ENCODE results near the gene PDE9A. TPM values are rescaled to one million over a fixed set of nuclear protein-coding genes. Genes with fewer than 3 reads are reported as not detected.

The PDE9A gene
- total and polyA plus RNA-seq, 9 donors = 3.9 to 11.3 (median 6.9) TPM

DNA sequence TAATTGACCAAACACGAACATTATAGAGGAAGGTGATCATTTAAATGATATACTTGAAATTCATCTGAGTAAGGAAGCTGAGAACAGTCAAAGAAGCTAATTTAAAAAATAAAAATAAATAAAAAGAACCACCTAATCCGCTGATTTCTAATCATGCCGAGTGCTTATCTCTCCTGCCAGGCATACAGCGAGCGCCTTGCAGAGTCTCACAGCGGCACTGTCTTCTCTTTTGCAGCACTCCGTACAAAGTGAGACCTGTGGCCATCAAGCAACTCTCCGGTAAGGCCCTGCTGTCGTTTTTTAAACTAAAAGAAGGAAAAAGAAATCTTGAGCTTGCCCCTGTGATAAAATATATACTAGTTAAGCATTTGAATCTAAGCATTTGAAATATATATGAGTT, 45.3 kb downstream of the PDE9A start:
- Histone ChIP-seq H3K9me3 (no peaks in the 10 kb centered on the region), H3K4me1 (ENCODE audit: insufficient read depth) (no peaks in the 10 kb centered on the region), H3K4me3 (no peak overlapping the region), H3K36me3 (no peaks in the 10 kb centered on the region), H3K27me3 (no peaks in the 10 kb centered on the region), H3K27ac (no peak overlapping the region)
- WGBS, 3 donors = 88 to 93% (median 91%) methylated on average over 9 of the region's 9 CpGs
- no peak for DNase-seq
- intact Hi-C loops (cut with DNase I) = no loop called here
- TF ChIP-seq POLR2A (IDR thresholded peaks at IDR 0.05) (no peak), EP300 (IDR thresholded peaks at IDR 0.05) (no peak), CTCF (IDR thresholded peaks at IDR 0.05) (no peak)

DNA sequence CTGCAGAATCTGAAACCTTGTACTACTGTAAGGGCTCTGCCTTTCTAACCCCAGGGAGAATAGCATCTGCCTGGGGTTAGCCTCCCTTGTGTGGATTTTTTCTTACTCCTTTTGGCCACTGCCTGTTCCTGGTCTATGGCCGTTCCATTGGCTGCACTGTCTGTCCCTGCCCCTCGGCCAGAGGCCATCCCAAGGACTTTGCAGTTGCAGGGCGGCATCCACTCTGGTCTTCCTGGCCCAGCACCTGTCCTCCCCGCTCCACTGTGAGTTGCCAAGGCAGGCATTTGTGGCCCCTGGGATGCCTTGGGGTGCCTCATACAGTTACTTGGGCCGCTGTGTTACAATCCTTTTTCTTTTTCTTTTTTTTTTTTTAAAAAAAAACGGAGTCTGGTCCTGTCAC, 45.8 kb downstream of the PDE9A start:
- no peak overlapping the region for H3K27ac ChIP-seq
- DNase-seq = no peak
- H3K4me1 ChIP-seq (ENCODE audit: insufficient read depth) = no peaks in the 10 kb centered on the region
- H3K36me3 ChIP-seq = no peaks in the 10 kb centered on the region
- no peaks in the 10 kb centered on the region for H3K27me3 ChIP-seq
- WGBS, 3 donors = 75 to 92% (median 90%) methylated on average over 6 of the region's 6 CpGs
- H3K4me3 ChIP-seq = no peak overlapping the region
- intact Hi-C loops (cut with DNase I) = no loop called here
- TF ChIP-seq EP300 (IDR thresholded peaks at IDR 0.05) (no peak), CTCF (IDR thresholded peaks at IDR 0.05) (no peak), POLR2A (IDR thresholded peaks at IDR 0.05) (no peak)
- H3K9me3 ChIP-seq = no peaks in the 10 kb centered on the region

- no peaks in the 10 kb centered on the region for H3K36me3 ChIP-seq
- no peak overlapping the region for H3K27ac ChIP-seq
- WGBS, 3 donors = 92 to 97% (median 96%) methylated on average over 7 of the region's 7 CpGs
- no peaks in the 10 kb centered on the region for H3K9me3 ChIP-seq
- H3K4me3 ChIP-seq = no peak overlapping the region
- H3K27me3 ChIP-seq = no peaks in the 10 kb centered on the region
- intact Hi-C loops (cut with DNase I) = no loop called here
- TF ChIP-seq CTCF (IDR thresholded peaks at IDR 0.05) = no peak
- TF ChIP-seq EP300 (IDR thresholded peaks at IDR 0.05) = no peak
- TF ChIP-seq POLR2A (IDR thresholded peaks at IDR 0.05) = no peak
- DNase-seq = no peak
- no peaks in the 10 kb centered on the region for H3K4me1 ChIP-seq (ENCODE audit: insufficient read depth)
Observed at GRCh38 chr21:42701706-42702456, 48.5 kb downstream of the PDE9A start.

DNA sequence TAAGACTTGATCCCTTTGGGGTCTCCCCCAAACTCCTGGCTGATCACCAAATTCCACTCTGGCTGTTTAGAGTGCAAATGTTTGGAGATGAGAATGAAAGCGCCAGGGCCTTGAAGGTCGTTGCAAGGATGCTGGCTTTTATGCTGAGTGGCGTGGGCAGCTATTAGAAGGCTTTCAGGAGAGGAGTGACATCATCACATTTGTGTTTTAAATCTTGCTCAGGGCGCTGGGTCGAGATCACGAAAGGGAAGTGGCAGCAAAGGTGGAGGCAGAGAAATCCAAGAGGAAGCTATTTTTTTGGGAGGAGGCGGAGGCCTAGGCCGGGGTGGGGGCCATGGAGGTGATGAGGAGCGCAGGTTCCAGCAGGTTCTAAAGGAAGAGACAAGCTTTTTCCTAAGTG, 49.3 kb downstream of the PDE9A start:
- Histone ChIP-seq H3K9me3 (no peaks in the 10 kb centered on the region), H3K4me1 (ENCODE audit: insufficient read depth) (no peaks in the 10 kb centered on the region), H3K27ac (no peak overlapping the region), H3K27me3 (no peaks in the 10 kb centered on the region), H3K36me3 (no peaks in the 10 kb centered on the region), H3K4me3 (no peak overlapping the region)
- no peak for DNase-seq
- intact Hi-C loops (cut with DNase I) = no loop called here
- WGBS, 3 donors = 93 to 96% (median 96%) methylated on average over 9 of the region's 9 CpGs
- TF ChIP-seq CTCF (IDR thresholded peaks at IDR 0.05) (no peak), EP300 (IDR thresholded peaks at IDR 0.05) (no peak), POLR2A (IDR thresholded peaks at IDR 0.05) (no peak)
